GM13977 (cell line): ENCODE results near the gene DOK7.
A peak's percentile ranks its signal among the peaks of the same experiment; 100 is the strongest.

ENCODE experiments used
- DNase-seq: peaks from one replicate; pipeline ENCODE4 v3.0.0; 2012; ENCODE audit warnings: low spot score
- CTCF ChIP-seq: IDR thresholded peaks from 2 replicates; pipeline ENCODE4 v1.5.1; 2012; ENCODE audit warnings: mild to moderate bottlenecking, control low read depth; ENCODE audit not compliant: insufficient read depth; ENCODE audit errors: extremely low read depth, missing control alignments
- in situ Hi-C: fragments of 300-500 bp; cut with MboI; formaldehyde crosslinking; loops from one replicate; pipeline ENCODE4 v1.12.0; 2022; ENCODE audit warnings: low sequenced_read_pairs, low pct_unique_long_range_greater_than_20kb, mixed read lengths, inconsistent platforms; ENCODE audit not compliant: unreplicated experiment

The DOK7 gene

GRCh38 chr4:3442460-3442958, 20.6 kb upstream of the DOK7 start:
- TF ChIP-seq CTCF, result no peak
- in situ Hi-C loops, result no loop called here
- DNase-seq, result no peak

GRCh38 chr4:3442959-3443749, 20.0 kb upstream of the DOK7 start:
- peak; percentile 96 for DNase-seq
- in situ Hi-C loops, result no loop called here
- peak; percentile 98 for TF ChIP-seq CTCF

DNA sequence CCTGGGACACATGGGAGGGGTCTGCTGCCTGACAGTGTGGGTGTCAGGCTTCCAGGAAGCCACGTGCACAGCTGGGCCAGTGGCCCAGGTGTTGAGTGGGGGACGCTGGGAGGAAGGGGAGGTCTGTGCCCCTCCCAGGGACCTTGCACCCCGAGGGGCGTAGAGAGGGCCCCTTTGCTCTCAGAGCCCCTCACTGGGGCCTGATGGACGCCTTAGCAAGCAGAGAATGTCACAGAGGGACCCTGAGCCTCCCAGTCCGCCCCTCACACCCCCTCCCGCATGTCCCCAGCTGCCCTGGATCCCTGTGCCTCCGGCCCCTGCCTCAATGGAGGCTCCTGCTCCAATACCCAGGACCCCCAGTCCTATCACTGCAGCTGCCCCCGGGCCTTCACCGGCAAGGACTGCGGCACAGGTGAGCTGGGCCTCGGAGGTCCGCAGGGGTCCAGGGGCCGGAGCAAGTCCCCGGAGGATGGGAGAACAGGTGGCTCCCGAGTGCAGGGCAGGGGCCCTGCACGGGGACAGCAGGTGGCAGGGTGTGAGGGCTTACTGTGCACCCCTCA, 19.3 kb upstream of the DOK7 start:
- in situ Hi-C loops, result no loop called here

GRCh38 chr4:3444351-3445110, 18.6 kb upstream of the DOK7 start:
- in situ Hi-C loops, result no loop called here
- no peak for TF ChIP-seq CTCF
- no peak for DNase-seq

More for the DNA sequence above, 19.3 kb upstream of the DOK7 start:
- no peak for DNase-seq
- no peak for TF ChIP-seq CTCF

- no peak for DNase-seq
- in situ Hi-C loops, result no loop called here
- TF ChIP-seq CTCF, result no peak
Observed at GRCh38 chr4:3445111-3445820, 17.8 kb upstream of the DOK7 start.
